Activated CD8-positive, alpha-beta T cell treated with anti-CD3 and anti-CD28 coated beads for 36 hours (primary cell): Measurements from ENCODE around the gene ACSF3. TPM values are rescaled to one million over a fixed set of nuclear protein-coding genes. Genes with fewer than 3 reads are reported as not detected.

ENCODE experiments used
- ATAC-seq: fragments of 200-7000 bp; cut with Tn5 transposase; one replicate; pipeline ENCODE4 v1.10.0; 2021; ENCODE audit warnings: mild to moderate bottlenecking, moderate library complexity
- CTCF ChIA-PET: fragments of 350-600 bp; sonication (Branson Sonifier 250); formaldehyde crosslinking; loops from one replicate; lab custom pipeline; 2021; ENCODE audit warnings: antibody characterized with exemption; lab: Charles Lee
- POLR2A ChIA-PET: fragments of 350-600 bp; sonication (Branson Sonifier 250); formaldehyde crosslinking; loops from one replicate; lab custom pipeline; 2021; ENCODE audit warnings: antibody characterized with exemption; lab: Charles Lee
- DNase-seq: peaks from one replicate; pipeline ENCODE4 v3.0.0-alpha.2; 2020
- H3K27ac Mint-ChIP-seq: one replicate; pipeline ENCODE4 v1.8.0; 2021; ENCODE audit warnings: mild to moderate bottlenecking, mixed read lengths
- H3K27me3 Mint-ChIP-seq: one replicate; pipeline ENCODE4 v1.8.0; 2021; ENCODE audit warnings: mixed read lengths
- H3K36me3 Mint-ChIP-seq: one replicate; pipeline ENCODE4 v1.8.0; 2021; ENCODE audit warnings: low read depth, mixed read lengths
- H3K4me1 Mint-ChIP-seq: one replicate; pipeline ENCODE4 v1.8.0; 2021; ENCODE audit warnings: low read depth, mixed read lengths
- H3K4me3 Mint-ChIP-seq: one replicate; pipeline ENCODE4 v1.8.0; 2021; ENCODE audit warnings: mild to moderate bottlenecking, moderate library complexity, mixed read lengths
- H3K9me3 Mint-ChIP-seq: one replicate; pipeline ENCODE4 v1.8.0; 2021; ENCODE audit warnings: mixed read lengths
- intact Hi-C: fragments of 100-400 bp; cut with micrococcal nuclease; formaldehyde crosslinking; loops from one replicate; pipeline ENCODE4 v1.10.0; 2022
- total RNA-seq, 2 experiments: library from RNA; stranded (reverse); gene quantifications; one replicate each; pipeline ENCODE4 v1.2.3, GENCODE V29; 2021
- TF ChIP-seq, protein P1 (sequence below): fragments of 200-600 bp; IDR thresholded peaks from one replicate; pipeline ENCODE4 v1.8.0; 2022; ENCODE audit warnings: antibody characterized with exemption, mild to moderate bottlenecking

ACSF3 gene
- total RNA-seq, 2 experiments from 2014 or later = 44.6 to 45.9 TPM

GRCh38 chr16:89133457-89134127 is 39.9 kb downstream of the ACSF3 start:
- peaks cover 5% of the 10 kb centered on the region for H3K4me1 Mint-ChIP-seq
- DNase-seq (no peak), ATAC-seq (no peak)
- peaks cover 23% of the 10 kb centered on the region for H3K36me3 Mint-ChIP-seq
- ChIA-PET POLR2A (interaction anchor here (0.9 kb wide), 1 partner anchor 13 kb away, joined by 3 read pairs; no protein-coding TSS in a partner anchor), CTCF (interaction anchor here (1.0 kb wide), 1 partner anchor 36 kb away, joined by 3 read pairs; no protein-coding TSS in a partner anchor)
- no peaks in the 10 kb centered on the region for H3K27me3 Mint-ChIP-seq
- no peak overlapping the region for H3K4me3 Mint-ChIP-seq
- no peak overlapping the region for H3K27ac Mint-ChIP-seq
- intact Hi-C loops = no loop called here
- H3K9me3 Mint-ChIP-seq = no peaks in the 10 kb centered on the region
- TF ChIP-seq, protein P1, sequence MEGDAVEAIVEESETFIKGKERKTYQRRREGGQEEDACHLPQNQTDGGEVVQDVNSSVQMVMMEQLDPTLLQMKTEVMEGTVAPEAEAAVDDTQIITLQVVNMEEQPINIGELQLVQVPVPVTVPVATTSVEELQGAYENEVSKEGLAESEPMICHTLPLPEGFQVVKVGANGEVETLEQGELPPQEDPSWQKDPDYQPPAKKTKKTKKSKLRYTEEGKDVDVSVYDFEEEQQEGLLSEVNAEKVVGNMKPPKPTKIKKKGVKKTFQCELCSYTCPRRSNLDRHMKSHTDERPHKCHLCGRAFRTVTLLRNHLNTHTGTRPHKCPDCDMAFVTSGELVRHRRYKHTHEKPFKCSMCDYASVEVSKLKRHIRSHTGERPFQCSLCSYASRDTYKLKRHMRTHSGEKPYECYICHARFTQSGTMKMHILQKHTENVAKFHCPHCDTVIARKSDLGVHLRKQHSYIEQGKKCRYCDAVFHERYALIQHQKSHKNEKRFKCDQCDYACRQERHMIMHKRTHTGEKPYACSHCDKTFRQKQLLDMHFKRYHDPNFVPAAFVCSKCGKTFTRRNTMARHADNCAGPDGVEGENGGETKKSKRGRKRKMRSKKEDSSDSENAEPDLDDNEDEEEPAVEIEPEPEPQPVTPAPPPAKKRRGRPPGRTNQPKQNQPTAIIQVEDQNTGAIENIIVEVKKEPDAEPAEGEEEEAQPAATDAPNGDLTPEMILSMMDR = no peak

DNA sequence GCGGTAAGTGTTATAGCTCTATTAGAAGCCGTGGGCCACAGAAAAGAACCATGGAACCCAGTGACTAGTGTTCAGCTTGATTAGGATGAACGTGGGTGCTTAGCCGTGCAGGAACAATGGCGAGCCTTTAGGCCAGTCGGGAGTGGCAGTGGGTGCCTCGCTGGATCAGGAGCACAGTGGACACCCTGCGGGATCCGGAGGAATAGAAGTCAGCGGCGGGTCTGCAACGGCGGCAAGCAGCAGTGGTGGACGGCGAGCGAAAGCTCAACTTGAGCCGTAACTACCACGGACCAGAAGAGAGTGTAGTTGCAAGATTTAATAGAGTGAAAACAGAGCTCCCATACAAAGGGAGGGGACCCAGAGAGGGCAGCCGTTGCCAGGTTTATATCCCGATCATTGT is 40.6 kb downstream of the ACSF3 start:
- TF ChIP-seq, protein P1 = no peak
- Mint-ChIP-seq H3K4me3 (no peak overlapping the region), H3K27ac (no peak overlapping the region), H3K27me3 (no peaks in the 10 kb centered on the region), H3K36me3 (peaks cover 16% of the 10 kb centered on the region), H3K4me1 (no peaks in the 10 kb centered on the region), H3K9me3 (no peaks in the 10 kb centered on the region)
- ATAC-seq = no peak
- POLR2A ChIA-PET = interaction anchor here (0.9 kb wide), 1 partner anchor 12 kb away, joined by 3 read pairs; no protein-coding TSS in a partner anchor
- intact Hi-C loops = no loop called here
- CTCF ChIA-PET = interaction anchor here (1.0 kb wide), 1 partner anchor 36 kb away, joined by 3 read pairs; no protein-coding TSS in a partner anchor
- DNase-seq = no peak

- Mint-ChIP-seq H3K27me3 (no peaks in the 10 kb centered on the region), H3K4me3 (no peak overlapping the region), H3K36me3 (peaks cover 11% of the 10 kb centered on the region), H3K4me1 (no peaks in the 10 kb centered on the region), H3K9me3 (no peaks in the 10 kb centered on the region), H3K27ac (no peak overlapping the region)
- intact Hi-C loops = no loop called here
- ATAC-seq (no peak), DNase-seq (no peak)
- TF ChIP-seq, protein P1 = no peak
- ChIA-PET POLR2A (no interaction called here), CTCF (no interaction called here)
Measured at GRCh38 chr16:89135166-89135565, 41.5 kb downstream of the ACSF3 start.

DNA sequence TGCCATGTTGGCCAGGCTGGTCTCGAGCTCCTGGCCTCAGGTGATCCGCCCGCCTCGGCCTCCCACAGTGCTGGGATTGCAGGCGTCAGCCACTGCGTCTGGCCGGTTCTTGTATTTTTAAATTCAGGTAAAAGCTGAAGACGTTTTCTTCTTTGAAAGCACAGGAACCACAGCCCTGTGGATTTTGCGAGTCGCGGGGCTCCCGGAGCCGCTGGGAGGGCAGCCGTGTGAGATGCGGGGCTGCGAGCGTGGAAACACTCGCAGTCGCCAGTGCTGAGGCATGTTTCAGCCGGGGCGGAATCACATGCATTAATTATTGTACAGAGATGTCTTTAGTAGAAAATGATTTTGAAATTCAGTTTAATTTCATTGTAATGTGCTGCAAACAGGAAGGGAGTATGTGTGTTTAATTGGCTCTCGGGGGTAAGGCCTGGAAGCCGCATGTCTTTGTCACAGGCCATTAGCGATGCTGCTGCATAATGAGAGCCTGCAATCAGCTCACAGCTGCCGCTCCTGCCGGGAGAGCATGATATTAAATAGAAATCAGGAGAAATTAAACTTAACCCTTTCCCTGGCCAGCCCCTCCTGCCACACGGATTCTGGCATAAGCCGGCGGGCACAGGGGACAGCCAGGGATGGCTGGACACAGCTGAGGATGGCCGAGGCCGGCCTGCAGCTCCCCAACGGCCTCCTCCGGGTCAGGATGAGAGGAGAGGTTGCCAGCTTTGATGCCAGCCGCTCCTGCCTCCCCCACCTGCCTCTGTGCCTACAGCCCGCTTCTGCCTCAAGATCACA is 42.5 kb downstream of the ACSF3 start:
- intact Hi-C loops = no loop called here
- Mint-ChIP-seq H3K9me3 (no peaks in the 10 kb centered on the region), H3K27me3 (no peaks in the 10 kb centered on the region), H3K36me3 (peaks cover 11% of the 10 kb centered on the region), H3K4me1 (no peaks in the 10 kb centered on the region), H3K27ac (no peak overlapping the region), H3K4me3 (no peak overlapping the region)
- CTCF ChIA-PET = no interaction called here
- TF ChIP-seq, protein P1 = no peak
- ATAC-seq (no peak), DNase-seq (no peak)
- POLR2A ChIA-PET = no interaction called here

DNA sequence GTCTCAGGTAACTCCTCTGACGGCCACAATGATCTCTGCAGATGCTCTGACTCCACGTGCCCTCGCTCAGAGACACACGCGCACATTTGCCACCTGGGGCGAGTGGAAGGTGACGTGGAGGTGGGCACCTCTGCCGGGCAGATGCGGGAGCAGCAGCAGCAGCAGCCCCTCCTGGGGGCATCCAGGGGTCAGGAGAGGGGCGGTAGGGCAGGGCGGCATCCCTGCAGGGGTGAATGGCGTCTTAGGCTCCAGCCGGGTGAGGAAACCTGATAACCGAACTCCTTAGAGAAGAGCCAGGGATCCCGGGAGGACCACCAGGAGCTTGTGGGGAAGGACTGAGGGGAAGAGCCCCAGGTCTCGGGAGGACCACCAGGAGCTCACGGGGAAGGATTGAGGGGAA is 43.3 kb downstream of the ACSF3 start:
- no peaks in the 10 kb centered on the region for H3K27me3 Mint-ChIP-seq
- DNase-seq (no peak), ATAC-seq (no peak)
- CTCF ChIA-PET = no interaction called here
- TF ChIP-seq, protein P1 = no peak
- no peaks in the 10 kb centered on the region for H3K4me1 Mint-ChIP-seq
- peaks cover 10% of the 10 kb centered on the region for H3K36me3 Mint-ChIP-seq
- H3K9me3 Mint-ChIP-seq = no peaks in the 10 kb centered on the region
- H3K4me3 Mint-ChIP-seq = no peak overlapping the region
- intact Hi-C loops = no loop called here
- POLR2A ChIA-PET = interaction anchor here (1.0 kb wide), 1 partner anchor 32 kb away, joined by 3 read pairs; no protein-coding TSS in a partner anchor
- H3K27ac Mint-ChIP-seq = no peak overlapping the region
